GM18511 (cell line): ENCODE measurements around the gene FUBP3.

Source experiments
- ATAC-seq: cut with Tn5 transposase; IDR thresholded peaks from one replicate; pipeline ENCODE4 v1.9.1; 2021; ENCODE audit warnings: mild to moderate bottlenecking, moderate library complexity; ENCODE audit not compliant: unreplicated experiment

Gene FUBP3

DNA sequence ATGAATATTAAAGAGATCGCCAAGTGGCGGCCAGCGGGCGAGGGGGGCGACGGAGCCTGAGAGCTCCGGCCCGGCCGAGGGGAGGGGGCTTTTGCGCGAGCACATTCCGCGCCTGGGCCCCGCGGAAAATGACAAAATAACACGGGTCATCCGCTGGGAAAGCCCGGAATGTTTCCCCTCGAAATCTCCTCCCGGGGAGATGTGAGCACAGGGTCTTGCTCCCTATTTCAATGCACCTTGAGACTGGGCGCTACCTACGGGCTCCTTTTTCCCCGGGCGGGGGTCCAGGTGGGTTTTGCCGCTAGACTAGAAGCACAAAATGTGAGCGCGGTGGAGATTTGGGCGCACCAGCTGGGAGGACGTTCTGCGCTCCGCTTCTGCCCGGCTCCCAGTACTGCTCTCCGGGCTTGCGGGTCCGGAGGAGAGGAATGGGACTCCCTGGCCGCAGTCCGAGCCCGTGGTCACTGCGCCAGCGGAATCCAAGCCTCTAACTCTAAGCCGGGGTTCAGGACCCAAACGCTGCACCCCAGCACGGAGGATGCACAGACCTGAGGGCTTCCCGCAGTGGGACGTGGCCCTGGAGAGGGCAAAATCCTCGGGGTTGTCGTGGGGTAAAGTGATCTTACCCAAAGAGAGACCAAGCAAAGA lies 82.2 kb downstream of the FUBP3 start:
- no peak for ATAC-seq

GRCh38 chr9:130662099-130662969 lies 83.0 kb downstream of the FUBP3 start:
- no peak for ATAC-seq

DNA sequence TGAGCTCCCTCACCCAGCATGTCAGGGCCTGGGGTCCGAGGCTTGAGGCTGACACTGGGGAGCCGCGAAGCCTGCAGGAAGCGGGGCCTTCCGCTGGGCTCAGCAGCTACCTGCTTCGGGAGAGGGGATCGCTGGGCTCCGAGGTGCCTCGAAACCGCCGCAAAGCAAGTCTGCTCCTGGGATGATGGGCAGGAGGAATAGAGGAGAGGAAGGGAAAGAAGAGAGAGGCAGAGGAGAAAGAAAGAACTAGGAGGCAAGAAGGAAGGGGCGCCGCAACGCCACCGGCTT lies 83.5 kb downstream of the FUBP3 start:
- no peak for ATAC-seq

- no peak for ATAC-seq
Observed at GRCh38 chr9:130663258-130663976, 84.0 kb downstream of the FUBP3 start.

- no peak for ATAC-seq
Observed at GRCh38 chr9:130663977-130664250, 84.5 kb downstream of the FUBP3 start.

DNA sequence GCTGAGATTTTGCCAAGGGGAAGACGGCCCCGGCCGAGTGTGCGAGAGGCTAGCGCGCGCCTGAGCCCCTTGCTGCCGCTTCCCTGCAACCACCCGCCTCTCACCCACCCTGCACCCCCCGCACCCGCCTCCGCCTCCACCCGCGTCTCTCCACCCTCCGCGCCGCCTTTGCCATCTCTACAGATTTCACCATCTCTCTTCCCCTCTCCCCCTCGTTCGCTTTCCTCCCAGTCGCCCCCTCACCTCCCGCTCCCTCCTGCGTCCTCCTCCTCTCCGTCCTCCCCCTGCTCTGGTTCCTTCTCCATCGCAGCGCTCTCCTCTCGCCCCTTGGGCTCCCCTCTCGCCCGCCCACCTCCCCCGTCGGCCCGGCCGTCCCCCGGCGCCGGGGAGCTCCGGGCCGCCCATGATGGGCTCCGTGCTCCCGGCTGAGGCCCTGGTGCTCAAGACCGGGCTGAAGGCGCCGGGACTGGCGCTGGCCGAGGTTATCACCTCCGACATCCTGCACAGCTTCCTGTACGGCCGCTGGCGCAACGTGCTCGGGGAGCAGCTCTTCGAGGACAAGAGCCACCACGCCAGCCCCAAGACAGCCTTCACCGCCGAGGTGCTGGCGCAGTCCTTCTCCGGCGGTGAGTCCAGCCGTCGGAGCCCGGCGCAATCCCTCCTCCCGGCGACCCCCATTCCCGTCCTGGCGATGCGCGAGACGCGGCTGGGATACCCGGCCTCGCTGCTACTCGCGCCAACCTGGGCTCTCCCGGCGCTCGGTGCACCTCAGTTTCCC lies 85.1 kb downstream of the FUBP3 start, which contains the start of gene PRDM12:
Gene PRDM12 (plus strand): TSS at position 344 of the 778 bp plus-strand sequence. CDS start 60 bp downstream, at position 404.
- no peak for ATAC-seq

- no peak for ATAC-seq
Observed at GRCh38 chr9:130665029-130665430, 85.7 kb downstream of the FUBP3 start.

GRCh38 chr9:130665431-130666392 lies 86.3 kb downstream of the FUBP3 start:
- ATAC-seq = no peak

- ATAC-seq = no peak
Observed at GRCh38 chr9:130666393-130667119, 87.2 kb downstream of the FUBP3 start.

DNA sequence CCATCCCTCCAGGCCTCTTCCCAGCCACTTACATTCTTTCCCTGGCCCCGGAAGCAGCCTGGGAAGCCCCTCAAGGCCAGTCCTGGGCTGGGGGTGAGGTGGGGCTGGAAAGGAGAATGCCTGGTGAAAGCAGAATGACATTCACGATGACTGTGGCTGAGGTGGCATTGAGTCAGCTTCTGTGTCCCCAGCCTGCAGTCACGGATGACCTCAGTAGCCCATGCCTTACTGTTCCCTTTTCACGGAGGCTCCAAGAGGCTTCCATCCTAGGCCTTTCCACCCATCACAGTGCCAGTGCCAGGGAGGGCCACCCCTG lies 87.7 kb downstream of the FUBP3 start:
- ATAC-seq = no peak

DNA sequence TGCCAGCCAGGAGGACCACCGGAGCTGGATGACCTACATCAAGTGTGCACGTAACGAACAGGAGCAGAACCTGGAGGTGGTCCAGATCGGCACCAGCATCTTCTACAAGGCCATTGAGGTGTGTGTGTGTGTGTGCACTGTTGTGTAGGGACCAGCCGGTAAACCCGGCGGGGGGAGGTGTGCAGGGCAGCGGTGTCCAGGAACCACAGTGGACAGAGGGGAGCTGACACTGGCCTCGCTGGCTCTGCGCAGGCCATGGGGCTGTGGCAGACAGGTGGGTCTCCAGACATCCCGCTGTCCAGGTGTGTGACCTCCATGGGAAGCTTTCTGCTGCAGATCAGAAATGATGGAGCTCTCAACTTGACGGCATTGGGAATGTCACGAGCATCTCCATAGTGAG lies 88.8 kb downstream of the FUBP3 start:
- no peak for ATAC-seq

GRCh38 chr9:130668659-130669058 lies 89.3 kb downstream of the FUBP3 start:
- no peak for ATAC-seq

DNA sequence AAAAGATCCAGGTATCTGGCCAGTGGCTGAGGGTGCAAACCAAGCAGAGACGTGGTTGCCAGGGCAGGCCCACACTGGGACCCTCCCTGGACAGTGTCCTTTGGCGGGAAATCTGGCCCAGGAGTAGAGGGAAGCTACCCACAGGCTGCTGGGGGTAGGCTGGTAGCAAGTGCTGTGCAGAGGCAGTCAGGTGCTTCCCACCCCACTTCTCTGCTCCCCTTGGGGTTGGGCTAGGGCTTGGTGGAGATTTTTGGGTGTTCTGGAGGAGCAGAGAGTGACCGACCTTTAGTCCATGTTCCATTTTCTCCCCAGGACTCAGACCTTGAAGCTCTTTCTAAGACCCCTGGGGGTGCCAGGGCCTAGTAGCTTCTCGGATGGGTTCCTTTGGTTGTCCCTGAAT lies 90.6 kb downstream of the FUBP3 start:
- no peak for ATAC-seq

GRCh38 chr9:130670644-130671043 lies 91.3 kb downstream of the FUBP3 start:
- no peak for ATAC-seq

DNA sequence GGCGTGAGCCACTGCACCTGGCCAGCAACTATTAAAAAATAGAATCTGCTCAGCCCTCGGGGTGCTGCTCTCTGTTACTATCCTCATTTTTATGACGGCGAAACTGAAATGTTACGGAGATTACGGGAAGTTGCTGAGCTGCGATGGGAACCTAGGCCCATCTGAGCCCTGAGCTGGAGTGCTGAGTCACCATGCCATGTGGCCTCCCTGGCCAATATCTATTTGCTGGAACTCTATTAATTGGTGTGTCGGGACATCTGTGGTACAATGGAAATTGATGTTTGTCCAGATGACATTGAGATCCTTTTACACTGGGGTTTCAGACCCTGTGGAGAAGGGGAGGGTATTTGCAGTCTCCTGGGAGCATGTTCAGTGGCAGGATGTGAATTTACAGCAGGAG lies 93.1 kb downstream of the FUBP3 start:
- ATAC-seq = no peak

DNA sequence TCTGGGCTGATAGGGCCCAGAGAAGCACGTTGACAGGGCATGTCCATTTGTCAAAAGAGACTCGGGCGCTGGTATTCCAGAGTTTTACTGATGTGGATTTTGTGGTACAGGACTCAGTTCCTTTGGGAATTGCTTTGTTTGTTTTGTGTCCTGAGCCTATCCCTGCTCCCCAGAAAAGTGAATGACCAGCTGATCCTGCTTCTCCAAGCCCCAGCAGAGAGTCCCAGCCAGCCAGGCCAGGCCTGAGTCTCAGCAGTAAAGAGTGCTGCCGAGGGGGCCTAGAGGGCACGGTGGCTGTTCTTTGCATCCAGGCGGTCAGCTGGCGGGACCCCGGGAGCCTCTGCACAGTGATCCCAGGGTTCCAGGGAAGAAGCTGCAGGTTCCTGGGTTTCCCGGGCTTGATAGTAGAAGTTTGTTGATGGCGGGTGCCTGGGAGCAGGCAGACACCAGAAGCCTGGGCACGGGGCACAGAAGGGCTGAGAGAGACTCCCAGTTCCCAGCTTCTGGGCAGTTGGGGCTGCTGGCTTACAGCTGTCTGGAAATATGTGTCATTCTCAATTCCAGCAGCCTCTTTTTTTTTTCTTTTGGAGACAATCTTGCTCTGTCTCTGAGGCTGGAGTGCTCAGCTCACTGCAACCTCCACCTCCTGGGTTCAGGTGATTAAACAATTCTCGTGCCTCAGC lies 93.7 kb downstream of the FUBP3 start:
- ATAC-seq = no peak

- no peak for ATAC-seq
Observed at GRCh38 chr9:130675396-130675795, 96.0 kb downstream of the FUBP3 start.

DNA sequence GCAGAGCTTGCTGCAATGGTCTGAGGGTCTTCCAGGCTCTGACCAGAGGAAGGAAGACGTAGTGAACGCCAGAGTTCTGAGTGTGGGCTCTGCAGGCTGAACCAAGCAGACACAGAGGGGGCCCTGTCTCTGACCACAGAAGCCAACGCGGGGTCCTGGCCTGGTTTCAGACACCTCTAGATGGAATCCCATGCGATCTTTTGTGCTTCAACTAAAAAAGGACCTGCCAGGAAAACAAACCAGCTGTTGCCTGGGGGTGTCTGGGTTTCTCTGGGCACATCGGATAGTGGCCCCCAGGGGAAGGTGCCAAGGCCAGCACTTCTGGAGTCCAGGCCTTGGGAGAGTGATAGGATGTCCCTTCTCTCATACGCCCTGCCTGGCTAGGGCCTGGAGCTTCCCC lies 97.9 kb downstream of the FUBP3 start:
- ATAC-seq = no peak
